Measurements from ENCODE around the gene VASH2.

DNA sequence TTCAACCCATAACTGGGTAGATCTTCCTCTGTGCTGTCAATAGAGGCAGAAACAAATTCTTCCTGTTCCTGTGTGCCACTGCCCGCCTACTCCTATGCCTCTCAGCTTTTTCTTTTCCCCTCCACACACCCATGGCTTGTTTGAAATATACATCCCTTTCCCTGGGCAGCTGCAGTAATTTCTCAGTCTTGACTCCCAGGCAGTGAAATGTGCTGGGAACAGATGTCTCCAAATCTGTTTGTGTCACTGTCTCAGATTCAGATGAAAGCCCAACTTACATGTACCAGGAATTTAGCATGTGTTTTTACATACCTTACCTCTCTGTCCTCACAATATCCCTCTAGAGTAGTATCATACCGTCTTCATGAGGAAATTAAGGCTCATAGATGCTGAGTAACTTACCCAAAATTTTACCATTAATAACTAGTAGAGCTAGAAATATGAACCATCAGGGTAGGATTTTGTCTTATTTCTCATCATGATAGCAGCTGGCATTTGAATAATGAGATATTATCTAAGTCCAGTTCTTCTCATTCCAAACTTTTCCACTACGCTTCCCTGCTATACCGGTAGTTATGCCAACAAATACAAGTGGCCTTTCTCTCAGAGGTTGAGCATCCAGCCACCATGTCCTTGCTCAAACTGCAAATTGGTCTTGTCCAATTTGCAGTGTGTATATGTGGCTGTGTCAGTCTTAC is 4.7 kb upstream of the VASH2 start:
- TF ChIP-seq, protein P1, sequence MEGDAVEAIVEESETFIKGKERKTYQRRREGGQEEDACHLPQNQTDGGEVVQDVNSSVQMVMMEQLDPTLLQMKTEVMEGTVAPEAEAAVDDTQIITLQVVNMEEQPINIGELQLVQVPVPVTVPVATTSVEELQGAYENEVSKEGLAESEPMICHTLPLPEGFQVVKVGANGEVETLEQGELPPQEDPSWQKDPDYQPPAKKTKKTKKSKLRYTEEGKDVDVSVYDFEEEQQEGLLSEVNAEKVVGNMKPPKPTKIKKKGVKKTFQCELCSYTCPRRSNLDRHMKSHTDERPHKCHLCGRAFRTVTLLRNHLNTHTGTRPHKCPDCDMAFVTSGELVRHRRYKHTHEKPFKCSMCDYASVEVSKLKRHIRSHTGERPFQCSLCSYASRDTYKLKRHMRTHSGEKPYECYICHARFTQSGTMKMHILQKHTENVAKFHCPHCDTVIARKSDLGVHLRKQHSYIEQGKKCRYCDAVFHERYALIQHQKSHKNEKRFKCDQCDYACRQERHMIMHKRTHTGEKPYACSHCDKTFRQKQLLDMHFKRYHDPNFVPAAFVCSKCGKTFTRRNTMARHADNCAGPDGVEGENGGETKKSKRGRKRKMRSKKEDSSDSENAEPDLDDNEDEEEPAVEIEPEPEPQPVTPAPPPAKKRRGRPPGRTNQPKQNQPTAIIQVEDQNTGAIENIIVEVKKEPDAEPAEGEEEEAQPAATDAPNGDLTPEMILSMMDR (IDR thresholded peaks at IDR 0.05) = no peak
- no peak for TF ChIP-seq POLR2A (IDR thresholded peaks at IDR 0.05)

All from Peyer's patch (tissue), 4 donors.